Activated T-cell treated with anti-CD3 and anti-CD28 coated beads, Interleukin-2, amount 50 U/mL, for 4 hours (primary cell): ENCODE data around the gene ZFAND3. TPM values are rescaled to one million over a fixed set of nuclear protein-coding genes. Genes with fewer than 3 reads are reported as not detected.
"Not testable (repeated sequence)": the region's sequence is repeated elsewhere in the genome, so short reads cannot be mapped to it uniquely, and the experiment has no call there.

Experiments
- ATAC-seq, 2 donors: fragments of 200-7000 bp; cut with Tn5 transposase; one replicate each; pipeline ENCODE4 v1.10.0; 2021
- DNase-seq: peaks from one replicate; pipeline ENCODE4 v3.0.0-alpha.2; 2020
- H3K27me3 Mint-ChIP-seq: one replicate; pipeline ENCODE4 v1.8.0; 2021; ENCODE audit warnings: low read depth, mixed read lengths
- H3K36me3 Mint-ChIP-seq: one replicate; pipeline ENCODE4 v1.8.0; 2022; ENCODE audit warnings: mixed read lengths; ENCODE audit not compliant: insufficient read depth
- H3K4me1 Mint-ChIP-seq: one replicate; pipeline ENCODE4 v1.8.0; 2021; ENCODE audit warnings: low read depth, mixed read lengths
- H3K4me3 Mint-ChIP-seq: one replicate; pipeline ENCODE4 v1.8.0; 2021; ENCODE audit warnings: mild to moderate bottlenecking, moderate library complexity, mixed read lengths
- H3K9me3 Mint-ChIP-seq: one replicate; pipeline ENCODE4 v1.8.0; 2021; ENCODE audit warnings: mixed read lengths
- total RNA-seq, 3 donors: library from RNA; stranded (reverse); gene quantifications; one replicate each; pipeline ENCODE4 v1.2.1, GENCODE V29; 2021

Gene ZFAND3
- total RNA-seq, 3 donors from 2014 or later: 21.5 to 31.4 (median 30.8) TPM

DNA sequence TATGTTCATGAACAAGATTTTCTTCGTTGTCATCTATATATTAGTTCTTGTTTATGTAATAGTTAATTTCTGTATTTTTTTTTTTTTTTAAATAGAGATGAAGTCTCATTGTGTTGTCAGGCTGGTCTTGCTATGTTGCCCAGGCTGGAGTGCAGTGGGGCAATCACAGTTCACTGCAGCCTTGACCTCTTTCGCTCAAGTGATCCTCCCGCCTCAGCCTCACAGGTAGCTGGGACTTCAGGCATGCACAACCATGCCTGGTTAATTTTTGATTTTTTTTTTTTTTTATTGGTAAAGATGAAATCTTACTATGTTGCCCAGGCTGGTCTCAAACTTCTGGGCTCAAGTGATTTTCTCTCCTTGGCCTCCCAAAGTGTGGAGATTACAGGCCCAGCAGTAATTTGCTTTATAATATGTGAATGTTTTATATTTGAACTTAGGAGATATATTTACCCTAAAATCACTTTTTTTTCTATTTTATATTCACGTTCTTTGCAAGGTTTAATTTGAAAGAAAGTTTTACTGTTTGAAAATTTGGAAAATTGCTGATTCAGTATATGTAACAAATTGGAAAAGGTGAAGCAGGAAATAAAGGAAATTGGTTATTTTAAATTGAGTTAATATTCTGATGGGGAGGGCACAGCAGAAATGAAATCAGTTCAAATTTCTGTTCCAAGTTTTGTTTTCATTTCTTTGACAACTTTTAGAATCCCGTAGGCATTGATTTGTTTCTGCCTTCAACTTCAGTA is 56.2 kb downstream of the ZFAND3 start:
- H3K36me3 Mint-ChIP-seq: peaks cover 30% of the 10 kb centered on the region
- H3K4me1 Mint-ChIP-seq: peaks cover 72% of the 10 kb centered on the region
- H3K9me3 Mint-ChIP-seq: peaks cover 14% of the 10 kb centered on the region
- no peak overlapping the region for H3K4me3 Mint-ChIP-seq
- no peak for DNase-seq
- no peak for ATAC-seq
- no peaks in the 10 kb centered on the region for H3K27me3 Mint-ChIP-seq

GRCh38 chr6:37876843-37877242 is 57.3 kb downstream of the ZFAND3 start:
- no peak overlapping the region for H3K4me3 Mint-ChIP-seq
- no peaks in the 10 kb centered on the region for H3K27me3 Mint-ChIP-seq
- H3K9me3 Mint-ChIP-seq: peaks cover 7% of the 10 kb centered on the region
- peaks cover 21% of the 10 kb centered on the region for H3K36me3 Mint-ChIP-seq
- ATAC-seq (no peak), DNase-seq (no peak)
- peaks cover 75% of the 10 kb centered on the region for H3K4me1 Mint-ChIP-seq

GRCh38 chr6:37877373-37878149 is 58.0 kb downstream of the ZFAND3 start:
- Mint-ChIP-seq H3K36me3 (peaks cover 15% of the 10 kb centered on the region), H3K4me1 (peaks cover 70% of the 10 kb centered on the region), H3K9me3 (peaks cover under 1% of the 10 kb centered on the region), H3K4me3 (no peak overlapping the region), H3K27me3 (no peaks in the 10 kb centered on the region)
- ATAC-seq (peak; percentile 67 to 79), DNase-seq (no peak)

GRCh38 chr6:37878150-37878710 is 58.7 kb downstream of the ZFAND3 start:
- no peak for DNase-seq
- Mint-ChIP-seq H3K36me3 (peaks cover 15% of the 10 kb centered on the region), H3K27me3 (no peaks in the 10 kb centered on the region), H3K9me3 (no peaks in the 10 kb centered on the region), H3K4me3 (no peak overlapping the region), H3K4me1 (peaks cover 67% of the 10 kb centered on the region)
- no peak for ATAC-seq

- Mint-ChIP-seq H3K36me3 (peaks cover 16% of the 10 kb centered on the region), H3K4me1 (peaks cover 65% of the 10 kb centered on the region)
- not testable (repeated sequence) for ATAC-seq, DNase-seq, H3K27me3 Mint-ChIP-seq, H3K9me3 Mint-ChIP-seq, H3K4me3 Mint-ChIP-seq
These were observed 61.1 kb downstream of the ZFAND3 start for GRCh38 chr6:37880602-37881001.

DNA sequence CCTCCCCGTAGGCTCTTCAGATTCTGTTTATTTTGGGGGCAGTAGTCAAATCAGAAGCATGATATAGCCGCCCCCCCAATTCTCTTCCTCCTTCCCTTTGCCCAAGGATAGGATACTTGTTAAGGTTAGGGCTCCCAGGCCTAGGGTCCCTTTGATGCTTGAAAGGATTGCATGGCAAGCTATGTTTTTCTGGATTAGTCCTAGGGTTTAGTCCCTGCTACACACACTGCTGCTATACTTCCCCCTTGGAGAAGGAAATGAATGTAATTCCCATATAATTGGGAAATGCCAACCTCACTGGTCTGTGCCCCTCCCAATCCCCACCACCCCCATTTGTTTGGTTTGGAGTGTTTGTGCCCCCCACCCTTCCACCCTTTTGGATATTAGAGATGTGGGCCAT is 62.8 kb downstream of the ZFAND3 start:
- H3K36me3 Mint-ChIP-seq: peaks cover 14% of the 10 kb centered on the region
- ATAC-seq (no peak), DNase-seq (no peak)
- no peaks in the 10 kb centered on the region for H3K27me3 Mint-ChIP-seq
- no peak overlapping the region for H3K4me3 Mint-ChIP-seq
- H3K9me3 Mint-ChIP-seq: no peaks in the 10 kb centered on the region
- H3K4me1 Mint-ChIP-seq: peaks cover 58% of the 10 kb centered on the region

DNA sequence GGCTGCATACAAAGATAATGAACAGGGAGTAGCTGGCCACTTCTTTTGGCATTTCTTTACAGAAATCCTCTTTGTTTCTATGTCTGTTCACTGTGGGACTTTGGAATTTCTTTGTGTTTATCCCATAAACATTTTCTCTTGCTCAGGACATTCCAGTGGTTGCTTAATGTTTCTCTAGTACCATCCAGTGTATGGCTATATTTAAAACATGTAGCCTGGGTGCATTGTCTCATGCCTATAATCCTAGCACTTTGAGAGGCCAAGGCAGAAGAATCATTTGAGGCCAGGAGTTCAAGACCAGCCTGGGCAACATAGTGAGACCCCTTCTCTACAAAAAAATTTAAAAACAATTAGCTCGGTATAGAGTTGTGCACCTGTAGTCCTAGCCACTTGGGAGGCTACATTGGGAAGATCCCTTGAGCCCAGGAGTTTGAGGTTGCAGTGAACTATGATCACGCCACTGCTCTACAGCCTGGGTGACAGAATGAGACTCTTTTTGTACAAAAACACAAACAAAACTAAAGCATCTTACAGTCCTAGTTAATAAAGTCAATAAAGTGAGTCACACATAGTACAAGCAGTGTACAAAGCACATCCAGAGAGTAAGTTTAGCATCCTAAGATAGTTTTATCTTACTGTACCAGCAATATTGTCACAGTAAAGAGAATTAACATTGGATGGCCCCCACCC is 63.3 kb downstream of the ZFAND3 start:
- ATAC-seq: no peak
- no peak for DNase-seq
- Mint-ChIP-seq H3K4me3 (no peak overlapping the region), H3K36me3 (peaks cover 10% of the 10 kb centered on the region), H3K27me3 (no peaks in the 10 kb centered on the region), H3K9me3 (no peaks in the 10 kb centered on the region), H3K4me1 (peaks cover 53% of the 10 kb centered on the region)

GRCh38 chr6:37884548-37884947 is 65.0 kb downstream of the ZFAND3 start:
- Mint-ChIP-seq H3K4me3 (no peak overlapping the region), H3K27me3 (no peaks in the 10 kb centered on the region), H3K9me3 (no peaks in the 10 kb centered on the region), H3K36me3 (peaks cover 10% of the 10 kb centered on the region), H3K4me1 (peaks cover 46% of the 10 kb centered on the region)
- no peak for DNase-seq
- no peak for ATAC-seq

- Mint-ChIP-seq H3K36me3 (peaks cover 13% of the 10 kb centered on the region), H3K4me1 (peaks cover 46% of the 10 kb centered on the region), H3K4me3 (no peak overlapping the region), H3K9me3 (peaks cover 4% of the 10 kb centered on the region), H3K27me3 (no peaks in the 10 kb centered on the region)
- ATAC-seq: no peak
- no peak for DNase-seq
These were observed 69.5 kb downstream of the ZFAND3 start for GRCh38 chr6:37889051-37889450.

DNA sequence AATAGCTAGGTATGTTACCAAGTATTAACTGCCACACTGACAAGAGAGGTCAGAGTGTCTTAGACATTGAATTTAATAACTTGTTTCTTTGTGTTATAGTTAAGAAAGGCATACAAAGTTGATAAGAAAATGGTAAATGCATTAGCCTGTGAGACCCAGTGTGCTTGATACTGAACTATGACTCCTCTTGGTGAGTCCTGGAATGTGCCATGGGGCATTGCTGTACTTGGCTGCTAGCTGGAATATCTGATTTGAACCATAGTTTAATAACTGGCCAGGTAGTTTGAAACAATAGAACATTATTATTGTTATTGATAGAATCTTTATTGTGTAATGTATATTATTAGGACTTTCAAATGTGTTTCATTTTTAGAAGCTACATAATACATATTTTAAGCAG is 70.0 kb downstream of the ZFAND3 start:
- Mint-ChIP-seq H3K4me3 (no peak overlapping the region), H3K4me1 (peaks cover 46% of the 10 kb centered on the region), H3K36me3 (peaks cover 17% of the 10 kb centered on the region), H3K9me3 (peaks cover 8% of the 10 kb centered on the region), H3K27me3 (no peaks in the 10 kb centered on the region)
- DNase-seq: no peak
- ATAC-seq: no peak

DNA sequence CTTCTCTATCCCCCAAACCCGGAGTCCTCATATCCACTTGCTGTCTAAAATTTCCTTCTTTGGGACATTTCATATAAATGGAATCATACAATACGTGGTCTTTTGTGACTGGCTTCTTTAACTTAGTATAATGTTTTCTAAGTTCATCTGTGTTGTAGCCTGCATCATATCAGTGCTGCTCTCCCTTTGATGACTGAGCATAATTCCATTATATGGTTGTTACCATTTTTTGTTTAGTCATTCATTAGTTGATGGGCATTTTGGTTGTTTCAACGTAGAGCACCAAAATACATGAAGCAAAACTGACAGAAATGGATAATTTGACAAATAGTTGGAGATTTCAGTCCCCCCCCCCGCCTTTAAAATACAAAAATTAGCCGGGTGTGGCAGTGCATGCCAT is 71.5 kb downstream of the ZFAND3 start:
- Mint-ChIP-seq H3K4me3 (no peak overlapping the region), H3K9me3 (peaks cover 16% of the 10 kb centered on the region), H3K27me3 (no peaks in the 10 kb centered on the region), H3K4me1 (peaks cover 47% of the 10 kb centered on the region), H3K36me3 (peaks cover 24% of the 10 kb centered on the region)
- ATAC-seq (no peak), DNase-seq (no peak)

DNA sequence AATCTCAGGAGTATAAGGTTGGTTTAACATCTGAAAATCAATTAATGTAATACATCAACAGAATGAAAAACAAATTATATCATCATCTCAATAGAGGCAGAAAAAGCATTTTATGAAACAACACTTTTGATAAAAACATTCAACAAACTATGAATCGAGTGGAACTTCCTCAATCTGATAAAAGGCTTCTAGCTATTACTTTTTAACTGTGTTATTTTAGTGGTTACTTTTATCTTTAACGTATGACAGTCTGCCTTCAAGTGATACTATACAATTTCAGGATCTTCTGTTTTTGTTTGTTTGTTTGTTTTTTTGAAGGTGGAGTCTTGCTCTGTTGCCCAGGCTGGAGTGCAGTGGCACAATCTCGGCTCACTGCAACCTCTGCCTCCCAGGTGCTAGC is 73.7 kb downstream of the ZFAND3 start:
- H3K9me3 Mint-ChIP-seq: peaks cover 16% of the 10 kb centered on the region
- H3K27me3 Mint-ChIP-seq: no peaks in the 10 kb centered on the region
- no peak for ATAC-seq
- H3K36me3 Mint-ChIP-seq: peaks cover 27% of the 10 kb centered on the region
- DNase-seq: no peak
- peaks cover 57% of the 10 kb centered on the region for H3K4me1 Mint-ChIP-seq
- H3K4me3 Mint-ChIP-seq: no peak overlapping the region

GRCh38 chr6:37893734-37894133 is 74.2 kb downstream of the ZFAND3 start:
- Mint-ChIP-seq H3K9me3 (peaks cover 16% of the 10 kb centered on the region), H3K36me3 (peaks cover 27% of the 10 kb centered on the region), H3K4me1 (peaks cover 56% of the 10 kb centered on the region)
- ATAC-seq, DNase-seq, H3K4me3 Mint-ChIP-seq, H3K27me3 Mint-ChIP-seq: not testable (repeated sequence)

DNA sequence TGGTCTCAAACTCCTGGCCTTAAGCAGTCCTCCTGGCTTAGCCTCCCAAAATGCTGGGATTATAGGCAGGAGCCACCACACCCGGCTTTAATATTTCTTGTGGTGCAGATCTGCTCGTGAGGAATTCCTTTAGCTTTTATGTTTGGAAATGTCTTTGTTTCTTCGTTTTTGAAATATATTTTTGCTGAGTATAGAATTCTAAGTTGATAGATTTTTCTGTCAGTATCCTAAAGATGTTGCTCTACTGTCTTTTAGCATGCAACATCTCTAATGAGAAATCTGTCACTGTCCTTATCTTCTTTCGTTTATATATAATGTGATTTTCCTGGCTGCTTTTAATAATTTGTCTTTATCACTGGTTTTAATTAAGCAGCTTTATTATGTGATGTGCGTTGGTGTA is 75.1 kb downstream of the ZFAND3 start:
- Mint-ChIP-seq H3K27me3 (no peaks in the 10 kb centered on the region), H3K9me3 (peaks cover 16% of the 10 kb centered on the region), H3K4me3 (no peak overlapping the region), H3K4me1 (peaks cover 57% of the 10 kb centered on the region), H3K36me3 (peaks cover 30% of the 10 kb centered on the region)
- ATAC-seq: no peak
- DNase-seq: no peak
